ENCODE data around the gene KRTAP12-1. TPM values are rescaled to one million over a fixed set of nuclear protein-coding genes. Genes with fewer than 3 reads are reported as not detected.
"Not testable (repeated sequence)": the region's sequence is repeated elsewhere in the genome, so short reads cannot be mapped to it uniquely, and the experiment has no call there.

Gene KRTAP12-1
- total and polyA plus RNA-seq, 2 experiments from 2014 or later, result not detected

- H3K9ac ChIP-seq, result no peak overlapping the region
- no peak overlapping the region for H3K4me2 ChIP-seq (ENCODE audit: unreplicated experiment)
- no peak for DNase-seq
- peaks cover 28% of the 10 kb centered on the region for H3K27me3 ChIP-seq (replicated peaks; ENCODE audit: insufficient read depth)
- TF ChIP-seq EZH2phosphoT487 (IDR thresholded peaks at IDR 0.05; ENCODE audit: insufficient read depth, low read depth) (no peak), EZH2 (IDR thresholded peaks at IDR 0.05; ENCODE audit: insufficient read depth, poor library complexity, severe bottlenecking) (no peak)
- in situ Hi-C loops (cut with MboI), result no loop called here
- no peaks in the 10 kb centered on the region for H3K36me3 ChIP-seq (ENCODE audit: low read depth)
- H2AFZ ChIP-seq, result no peak overlapping the region
- 24 to 26% methylated on average over 2 of the region's 2 CpGs for WGBS, 2 experiments (ENCODE audit: low coverage in 1 of 2, low lambda C conversion rate in 2 of 2, missing lambda C conversion rate in 2 of 2)
- H3K4me3 ChIP-seq, result no peak overlapping the region
- H3K27ac ChIP-seq, result no peak overlapping the region
- H3K79me2 ChIP-seq (ENCODE audit: insufficient read depth), result no peaks in the 10 kb centered on the region
- no peaks in the 10 kb centered on the region for H3F3A ChIP-seq (ENCODE audit: insufficient read depth)
- no peaks in the 10 kb centered on the region for H3K4me1 ChIP-seq (ENCODE audit: insufficient read depth)
- H4K20me1 ChIP-seq (ENCODE audit: insufficient read depth), result no peaks in the 10 kb centered on the region
- H3K9me3 ChIP-seq (ENCODE audit: low read depth), result no peaks in the 10 kb centered on the region
- H3K9me2 ChIP-seq (ENCODE audit: insufficient read depth), result no peaks in the 10 kb centered on the region
These were observed 11.0 kb upstream of the KRTAP12-1 start for GRCh38 chr21:44692798-44693512.

- H3K27ac ChIP-seq, result no peak overlapping the region
- no peaks in the 10 kb centered on the region for H3K4me1 ChIP-seq (ENCODE audit: insufficient read depth)
- 3 to 6% methylated on average over 2 of the region's 2 CpGs for WGBS, 2 experiments (ENCODE audit: low coverage in 1 of 2, low lambda C conversion rate in 2 of 2, missing lambda C conversion rate in 2 of 2)
- H3F3A ChIP-seq (ENCODE audit: insufficient read depth), result no peaks in the 10 kb centered on the region
- no peaks in the 10 kb centered on the region for H3K9me3 ChIP-seq (ENCODE audit: low read depth)
- H3K36me3 ChIP-seq (ENCODE audit: low read depth), result no peaks in the 10 kb centered on the region
- TF ChIP-seq EZH2 (IDR thresholded peaks at IDR 0.05; ENCODE audit: insufficient read depth, poor library complexity, severe bottlenecking), result no peak
- no peak for TF ChIP-seq EZH2phosphoT487 (IDR thresholded peaks at IDR 0.05; ENCODE audit: insufficient read depth, low read depth)
- H3K9me2 ChIP-seq (ENCODE audit: insufficient read depth), result no peaks in the 10 kb centered on the region
- H2AFZ ChIP-seq, result no peak overlapping the region
- no peak for DNase-seq
- no peaks in the 10 kb centered on the region for H3K79me2 ChIP-seq (ENCODE audit: insufficient read depth)
- peaks cover 37% of the 10 kb centered on the region for H3K27me3 ChIP-seq (replicated peaks; ENCODE audit: insufficient read depth)
- H4K20me1 ChIP-seq (ENCODE audit: insufficient read depth), result no peaks in the 10 kb centered on the region
- no peak overlapping the region for H3K4me2 ChIP-seq (ENCODE audit: unreplicated experiment)
- in situ Hi-C loops (cut with MboI), result no loop called here
- no peak overlapping the region for H3K4me3 ChIP-seq
- no peak overlapping the region for H3K9ac ChIP-seq
These were observed 9.7 kb upstream of the KRTAP12-1 start for GRCh38 chr21:44691686-44692085.

GRCh38 chr21:44689740-44690139 is 7.8 kb upstream of the KRTAP12-1 start:
- not testable (repeated sequence) for DNase-seq

GRCh38 chr21:44687671-44688070 is 5.7 kb upstream of the KRTAP12-1 start:
- no peak for DNase-seq
- Histone ChIP-seq H3K4me2 (ENCODE audit: unreplicated experiment) (no peak overlapping the region), H3K36me3 (ENCODE audit: low read depth) (no peaks in the 10 kb centered on the region), H3F3A (ENCODE audit: insufficient read depth) (no peaks in the 10 kb centered on the region), H2AFZ (no peak overlapping the region), H3K27me3 (replicated peaks; ENCODE audit: insufficient read depth) (peaks cover 33% of the 10 kb centered on the region), H3K27ac (no peak overlapping the region), H3K79me2 (ENCODE audit: insufficient read depth) (no peaks in the 10 kb centered on the region), H3K4me3 (no peak overlapping the region), H4K20me1 (ENCODE audit: insufficient read depth) (no peaks in the 10 kb centered on the region), H3K4me1 (ENCODE audit: insufficient read depth) (no peaks in the 10 kb centered on the region), H3K9me2 (ENCODE audit: insufficient read depth) (no peaks in the 10 kb centered on the region), H3K9me3 (ENCODE audit: low read depth) (no peaks in the 10 kb centered on the region), H3K9ac (no peak overlapping the region)
- in situ Hi-C loops (cut with MboI), result no loop called here
- no peak for TF ChIP-seq EZH2 (IDR thresholded peaks at IDR 0.05; ENCODE audit: insufficient read depth, poor library complexity, severe bottlenecking)
- no peak for TF ChIP-seq EZH2phosphoT487 (IDR thresholded peaks at IDR 0.05; ENCODE audit: insufficient read depth, low read depth)
- 22 to 25% methylated on average over 11 of the region's 11 CpGs for WGBS, 2 experiments (ENCODE audit: low coverage in 1 of 2, low lambda C conversion rate in 2 of 2, missing lambda C conversion rate in 2 of 2)

More at GRCh38 chr21:44689740-44690139, 7.8 kb upstream of the KRTAP12-1 start:
- H3K9me2 ChIP-seq (ENCODE audit: insufficient read depth); H3K27ac ChIP-seq; H2AFZ ChIP-seq; H3K36me3 ChIP-seq (ENCODE audit: low read depth); H3K9me3 ChIP-seq (ENCODE audit: low read depth); H3K4me3 ChIP-seq; H4K20me1 ChIP-seq (ENCODE audit: insufficient read depth); H3K4me2 ChIP-seq (ENCODE audit: unreplicated experiment); in situ Hi-C loops (cut with MboI); H3K9ac ChIP-seq; H3K79me2 ChIP-seq (ENCODE audit: insufficient read depth); H3F3A ChIP-seq (ENCODE audit: insufficient read depth); H3K4me1 ChIP-seq (ENCODE audit: insufficient read depth): not testable (repeated sequence)
- WGBS, 2 experiments (ENCODE audit: low coverage in 1 of 2, low lambda C conversion rate in 2 of 2, missing lambda C conversion rate in 2 of 2), result 36 to 38% methylated on average over 3 of the region's 3 CpGs
- peaks cover 24% of the 10 kb centered on the region for H3K27me3 ChIP-seq (replicated peaks; ENCODE audit: insufficient read depth)
